Cardiac fibroblast (primary cell): Measurements from ENCODE around the gene VDR.

Experiments
- DNase-seq, 2 donors: peaks; one replicate each; pipeline versions ENCODE4 v3.0.0 to v3.0.0-alpha.2; 2010; ENCODE audit warnings: low read depth in 2 of 2
- H3K4me3 ChIP-seq, 2 donors: replicated peaks in 1 of 2; 1 replicate in 1 of 2; 2 replicates in 1 of 2; pipeline ENCODE4 v1.5.1; 2011; ENCODE audit warnings: low read depth in 2 of 2, low read length in 2 of 2, mild to moderate bottlenecking in 2 of 2, moderate library complexity in 1 of 2
- TF ChIP-seq, protein P1 (sequence below): IDR thresholded peaks from one replicate; pipeline ENCODE4 v1.5.1; 2011; ENCODE audit warnings: low read depth, mild to moderate bottlenecking, low read length, inconsistent platforms

VDR gene

GRCh38 chr12:47894652-47895051 lies 10.1 kb downstream of the VDR start:
- DNase-seq: no peak
- H3K4me3 ChIP-seq: no peak overlapping the region
- TF ChIP-seq, protein P1, sequence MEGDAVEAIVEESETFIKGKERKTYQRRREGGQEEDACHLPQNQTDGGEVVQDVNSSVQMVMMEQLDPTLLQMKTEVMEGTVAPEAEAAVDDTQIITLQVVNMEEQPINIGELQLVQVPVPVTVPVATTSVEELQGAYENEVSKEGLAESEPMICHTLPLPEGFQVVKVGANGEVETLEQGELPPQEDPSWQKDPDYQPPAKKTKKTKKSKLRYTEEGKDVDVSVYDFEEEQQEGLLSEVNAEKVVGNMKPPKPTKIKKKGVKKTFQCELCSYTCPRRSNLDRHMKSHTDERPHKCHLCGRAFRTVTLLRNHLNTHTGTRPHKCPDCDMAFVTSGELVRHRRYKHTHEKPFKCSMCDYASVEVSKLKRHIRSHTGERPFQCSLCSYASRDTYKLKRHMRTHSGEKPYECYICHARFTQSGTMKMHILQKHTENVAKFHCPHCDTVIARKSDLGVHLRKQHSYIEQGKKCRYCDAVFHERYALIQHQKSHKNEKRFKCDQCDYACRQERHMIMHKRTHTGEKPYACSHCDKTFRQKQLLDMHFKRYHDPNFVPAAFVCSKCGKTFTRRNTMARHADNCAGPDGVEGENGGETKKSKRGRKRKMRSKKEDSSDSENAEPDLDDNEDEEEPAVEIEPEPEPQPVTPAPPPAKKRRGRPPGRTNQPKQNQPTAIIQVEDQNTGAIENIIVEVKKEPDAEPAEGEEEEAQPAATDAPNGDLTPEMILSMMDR: no peak

- DNase-seq: no peak
- TF ChIP-seq, protein P1: no peak
- H3K4me3 ChIP-seq: no peak overlapping the region
Measured at GRCh38 chr12:47894068-47894467, 10.7 kb downstream of the VDR start.

DNA sequence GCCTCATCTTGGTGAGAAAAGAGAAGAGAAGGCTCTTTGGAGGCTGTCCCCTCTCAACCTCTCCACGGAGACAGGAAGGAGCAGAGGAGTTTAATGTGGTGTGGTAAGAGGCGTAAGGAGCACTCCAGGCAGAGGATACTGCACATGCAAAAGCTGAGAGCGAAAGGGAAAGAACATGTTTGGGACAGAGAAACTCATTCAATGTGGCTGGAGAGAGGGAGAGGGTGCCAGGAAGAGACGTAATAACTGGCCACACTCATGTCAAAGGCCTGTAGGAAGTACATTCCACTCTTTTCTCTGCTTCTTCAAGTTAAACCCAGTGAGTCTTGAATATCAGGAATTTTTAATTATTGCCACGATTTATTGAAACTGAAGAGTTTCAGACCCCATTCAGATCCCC lies 12.0 kb downstream of the VDR start:
- H3K4me3 ChIP-seq: no peak overlapping the region
- DNase-seq: peak; percentile 28 to 40
- TF ChIP-seq, protein P1: no peak

GRCh38 chr12:47891356-47891755 lies 13.4 kb downstream of the VDR start:
- DNase-seq: no peak
- no peak overlapping the region for H3K4me3 ChIP-seq
- TF ChIP-seq, protein P1: no peak

GRCh38 chr12:47889040-47889439 lies 15.8 kb downstream of the VDR start:
- TF ChIP-seq, protein P1: no peak
- H3K4me3 ChIP-seq: no peak overlapping the region
- DNase-seq: no peak

GRCh38 chr12:47888153-47888819 lies 16.5 kb downstream of the VDR start:
- TF ChIP-seq, protein P1: no peak
- DNase-seq: no peak
- no peak overlapping the region for H3K4me3 ChIP-seq

DNA sequence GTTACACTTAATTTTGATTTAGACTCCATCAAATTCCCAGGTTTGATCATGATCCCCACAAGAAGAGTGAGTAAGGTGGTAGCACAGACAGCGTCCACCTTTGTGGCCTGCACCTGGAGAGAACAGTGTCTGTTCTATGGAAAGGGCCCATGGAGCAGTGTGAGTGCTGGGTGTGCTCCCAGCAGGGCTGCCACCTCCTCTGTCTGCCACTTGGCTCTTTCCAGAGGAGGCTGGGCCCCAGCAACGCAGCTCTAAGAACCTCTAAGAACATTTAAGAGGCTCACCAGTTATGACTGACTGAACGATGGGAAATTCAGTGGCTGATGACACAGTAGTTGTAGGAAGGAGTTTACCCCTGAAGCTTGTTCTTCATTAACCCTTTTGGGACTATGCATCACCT lies 17.3 kb downstream of the VDR start:
- no peak overlapping the region for H3K4me3 ChIP-seq
- DNase-seq: no peak
- TF ChIP-seq, protein P1: no peak
